Vagina (tissue), 2 donors: ENCODE data around the gene FAP.

Source experiments
- CTCF ChIP-seq, 3 experiments: fragments of 450-650 bp in 2 of 3; fragments of 200-600 bp in 1 of 3; sonication (generic) in 1 of 3; IDR thresholded peaks; one replicate each; pipeline ENCODE4 v1.5.1; 2017 to 2019; ENCODE audit warnings: antibody characterized with exemption in 3 of 3, mild to moderate bottlenecking in 2 of 3, moderate library complexity in 2 of 3
- POLR2AphosphoS5 ChIP-seq, 2 donors: sonication (generic); formaldehyde crosslinking; IDR thresholded peaks; one replicate each; pipeline ENCODE4 v1.9.0; 2017; ENCODE audit warnings: antibody characterized with exemption in 2 of 2, mild to moderate bottlenecking in 2 of 2, low read depth in 1 of 2; ENCODE audit not compliant: insufficient read depth in 1 of 2

- no peak for TF ChIP-seq POLR2AphosphoS5 (IDR thresholded peaks at IDR 0.05; ENCODE audit: insufficient read depth in 1 of 2, low read depth in 1 of 2)
- no peak for TF ChIP-seq CTCF (IDR thresholded peaks at IDR 0.05)
Observed at GRCh38 chr2:162215162-162215561, 28.1 kb downstream of the FAP start.
